ENCODE results near the gene TTBK1. TPM values are rescaled to one million over a fixed set of nuclear protein-coding genes. Genes with fewer than 3 reads are reported as not detected.

Gene TTBK1
- total and polyA plus RNA-seq, 2 donors from 2014 or later: 0.26 to 0.31 TPM

DNA sequence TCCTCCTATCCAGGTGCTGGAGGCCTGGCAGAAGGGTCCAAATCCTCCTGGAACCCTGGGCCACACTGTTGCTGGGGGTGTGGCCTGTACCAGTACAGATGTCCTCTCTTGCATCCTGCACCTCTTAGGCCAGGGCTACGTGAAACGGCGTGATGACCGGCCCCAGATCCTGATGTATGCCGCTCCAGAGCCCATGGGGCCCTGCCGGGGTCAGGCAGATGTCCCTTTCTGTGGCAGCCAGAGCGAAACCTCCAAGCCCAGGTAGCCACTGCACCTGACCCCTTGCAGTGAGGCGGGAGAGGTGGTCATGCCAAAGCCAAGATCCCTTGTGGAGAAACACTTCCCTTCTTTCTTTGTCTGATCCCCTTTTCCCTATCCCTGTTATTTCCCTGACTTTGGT, 28.2 kb upstream of the TTBK1 start:
- Histone ChIP-seq H3K9ac (ENCODE audit: low read length in 3 of 3) (no peak overlapping the region), H3K27me3 (ENCODE audit: control insufficient read depth, insufficient read depth, low read length) (no peaks in the 10 kb centered on the region), H3K9me3 (ENCODE audit: control insufficient read depth in 2 of 3, insufficient read depth in 1 of 3, low read length in 3 of 3) (no peaks in the 10 kb centered on the region), H3K4me3 (ENCODE audit: low read length in 3 of 3) (no peak overlapping the region), H3K4me1 (ENCODE audit: control insufficient read depth in 2 of 3, insufficient read depth in 2 of 3, low read depth in 1 of 3, low read length in 3 of 3) (no peaks in the 10 kb centered on the region), H3K27ac (ENCODE audit: low read depth in 2 of 2, low read length in 2 of 2) (no peak overlapping the region), H3K36me3 (ENCODE audit: control insufficient read depth in 2 of 3, insufficient read depth in 3 of 3, low read length in 3 of 3) (peaks cover 0 to 17% (median 3%) of the 10 kb centered on the region in 3 donors)
- FAIRE-seq (no peak), DNase-seq (peak in 1 of 5 donors; percentile 15)
- TF ChIP-seq, protein P1, sequence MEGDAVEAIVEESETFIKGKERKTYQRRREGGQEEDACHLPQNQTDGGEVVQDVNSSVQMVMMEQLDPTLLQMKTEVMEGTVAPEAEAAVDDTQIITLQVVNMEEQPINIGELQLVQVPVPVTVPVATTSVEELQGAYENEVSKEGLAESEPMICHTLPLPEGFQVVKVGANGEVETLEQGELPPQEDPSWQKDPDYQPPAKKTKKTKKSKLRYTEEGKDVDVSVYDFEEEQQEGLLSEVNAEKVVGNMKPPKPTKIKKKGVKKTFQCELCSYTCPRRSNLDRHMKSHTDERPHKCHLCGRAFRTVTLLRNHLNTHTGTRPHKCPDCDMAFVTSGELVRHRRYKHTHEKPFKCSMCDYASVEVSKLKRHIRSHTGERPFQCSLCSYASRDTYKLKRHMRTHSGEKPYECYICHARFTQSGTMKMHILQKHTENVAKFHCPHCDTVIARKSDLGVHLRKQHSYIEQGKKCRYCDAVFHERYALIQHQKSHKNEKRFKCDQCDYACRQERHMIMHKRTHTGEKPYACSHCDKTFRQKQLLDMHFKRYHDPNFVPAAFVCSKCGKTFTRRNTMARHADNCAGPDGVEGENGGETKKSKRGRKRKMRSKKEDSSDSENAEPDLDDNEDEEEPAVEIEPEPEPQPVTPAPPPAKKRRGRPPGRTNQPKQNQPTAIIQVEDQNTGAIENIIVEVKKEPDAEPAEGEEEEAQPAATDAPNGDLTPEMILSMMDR (IDR thresholded peaks at IDR 0.05; ENCODE audit: borderline replicate concordance, extremely low read depth, insufficient read depth): no peak
- intact Hi-C loops (cut with DNase I): no loop called here

DNA sequence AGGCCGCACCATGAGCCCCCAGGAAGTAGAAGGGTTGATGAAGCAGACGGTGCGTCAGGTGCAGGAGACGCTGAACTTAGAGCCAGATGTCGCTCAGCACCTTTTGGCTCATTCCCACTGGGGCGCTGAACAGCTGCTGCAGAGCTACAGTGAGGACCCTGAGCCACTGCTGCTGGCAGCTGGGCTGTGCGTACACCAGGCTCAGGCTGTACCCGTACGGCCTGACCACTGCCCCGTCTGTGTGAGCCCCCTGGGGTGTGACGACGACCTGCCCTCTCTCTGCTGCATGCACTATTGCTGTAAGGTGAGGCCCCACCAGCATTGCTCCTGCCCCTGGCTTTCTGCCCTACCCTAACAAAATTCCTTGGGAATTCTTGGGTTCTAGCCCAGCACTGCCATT, 27.1 kb upstream of the TTBK1 start:
- FAIRE-seq (no peak), DNase-seq (no peak)
- intact Hi-C loops (cut with DNase I): no loop called here
- no peak overlapping the region for H3K27ac ChIP-seq (ENCODE audit: low read depth in 2 of 2, low read length in 2 of 2)
- H3K9ac ChIP-seq (ENCODE audit: low read length in 3 of 3): no peak overlapping the region
- no peak overlapping the region for H3K4me3 ChIP-seq (ENCODE audit: low read length in 3 of 3)
- H3K36me3 ChIP-seq (ENCODE audit: control insufficient read depth in 2 of 3, insufficient read depth in 3 of 3, low read length in 3 of 3): peaks cover 0 to 26% (median 3%) of the 10 kb centered on the region in 3 donors
- no peaks in the 10 kb centered on the region for H3K4me1 ChIP-seq (ENCODE audit: control insufficient read depth in 2 of 3, insufficient read depth in 2 of 3, low read depth in 1 of 3, low read length in 3 of 3)
- no peaks in the 10 kb centered on the region for H3K9me3 ChIP-seq (ENCODE audit: control insufficient read depth in 2 of 3, insufficient read depth in 1 of 3, low read length in 3 of 3)
- TF ChIP-seq, protein P1 (IDR thresholded peaks at IDR 0.05; ENCODE audit: borderline replicate concordance, extremely low read depth, insufficient read depth): no peak
- no peaks in the 10 kb centered on the region for H3K27me3 ChIP-seq (ENCODE audit: control insufficient read depth, insufficient read depth, low read length)

DNA sequence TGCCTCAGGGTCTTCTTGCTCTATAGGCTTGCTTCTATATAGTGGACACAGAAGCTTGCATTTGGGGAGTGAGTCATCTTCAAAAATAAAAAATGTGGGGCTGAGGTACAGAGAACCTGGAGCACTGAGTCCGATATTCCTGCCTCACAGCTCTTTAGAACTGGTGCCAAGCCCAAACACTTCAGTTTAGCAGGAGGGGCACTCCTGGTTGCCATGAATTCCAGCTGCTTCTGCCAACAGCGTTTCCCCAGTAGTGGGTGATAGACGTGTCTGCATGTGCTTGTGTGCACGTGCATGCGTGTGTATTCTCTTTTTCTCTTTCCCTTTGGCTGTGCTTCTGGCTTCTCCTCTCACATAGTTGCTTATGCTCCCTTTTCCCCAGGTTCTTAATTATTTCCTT, 25.9 kb upstream of the TTBK1 start:
- DNase-seq: no peak
- intact Hi-C loops (cut with DNase I): no loop called here
- H3K36me3 ChIP-seq (ENCODE audit: control insufficient read depth in 2 of 3, insufficient read depth in 3 of 3, low read length in 3 of 3): peaks cover 0 to 26% (median 3%) of the 10 kb centered on the region in 3 donors

More for the DNA sequence above, 25.9 kb upstream of the TTBK1 start:
- no peaks in the 10 kb centered on the region for H3K27me3 ChIP-seq (ENCODE audit: control insufficient read depth, insufficient read depth, low read length)
- H3K27ac ChIP-seq (ENCODE audit: low read depth in 2 of 2, low read length in 2 of 2): no peak overlapping the region
- TF ChIP-seq, protein P1 (IDR thresholded peaks at IDR 0.05; ENCODE audit: borderline replicate concordance, extremely low read depth, insufficient read depth): no peak
- no peak for FAIRE-seq
- H3K4me3 ChIP-seq (ENCODE audit: low read length in 3 of 3): no peak overlapping the region
- no peaks in the 10 kb centered on the region for H3K9me3 ChIP-seq (ENCODE audit: control insufficient read depth in 2 of 3, insufficient read depth in 1 of 3, low read length in 3 of 3)
- no peak overlapping the region for H3K9ac ChIP-seq (ENCODE audit: low read length in 3 of 3)
- H3K4me1 ChIP-seq (ENCODE audit: control insufficient read depth in 2 of 3, insufficient read depth in 2 of 3, low read depth in 1 of 3, low read length in 3 of 3): no peaks in the 10 kb centered on the region

Data from kidney (tissue), 14 donors.